Measurements from ENCODE around the gene ADCY10. TPM values are rescaled to one million over a fixed set of nuclear protein-coding genes. Genes with fewer than 3 reads are reported as not detected.

The ADCY10 gene
- total and polyA plus RNA-seq, 2 of the 4 experiments (the other 2 are of a cell fraction) = under 0.01 to 0.03 TPM

- H4K5ac ChIP-seq (ENCODE audit: low read depth, low read length) = no peak overlapping the region
- H3K27me3 ChIP-seq (ENCODE audit: control insufficient read depth, insufficient read depth, low read length) = no peaks in the 10 kb centered on the region
- no peaks in the 10 kb centered on the region for H3K9me3 ChIP-seq (ENCODE audit: control insufficient read depth, insufficient read depth, low read length)
- TF ChIP-seq CEBPB (IDR thresholded peaks at IDR 0.05; ENCODE audit: low read depth, low read length) (peak; percentile 43; the same call in 1 of the 2 replicates), MAFK (IDR thresholded peaks at IDR 0.05; ENCODE audit: low read depth, low read length) (no peak)
- H2BK15ac ChIP-seq (ENCODE audit: low read depth, low read length) = no peak overlapping the region
- H3K4ac ChIP-seq (ENCODE audit: low read depth, low read length) = no peak overlapping the region
- no peak overlapping the region for H4K8ac ChIP-seq (ENCODE audit: low read depth in 2 of 2, low read length in 2 of 2)
- peaks cover 2% of the 10 kb centered on the region; the same call in 1 of the 2 replicates for H3K36me3 ChIP-seq (ENCODE audit: control insufficient read depth, insufficient read depth, low read length)
- BruUV-seq (replicated peaks) = no TSS peak
- no peak overlapping the region for H2AK9ac ChIP-seq (replicated peaks; ENCODE audit: low read depth, low read length, poor library complexity)
- ChIA-PET CTCF (no interaction called here), POLR2A (ENCODE audit: unreplicated experiment) (no interaction called here)
- H2AK5ac ChIP-seq (ENCODE audit: low read depth, low read length) = no peak overlapping the region
- ATAC-seq (ENCODE audit: low read depth) = peak; percentile 61; the same call in 1 of the 2 replicates
- H3K56ac ChIP-seq (ENCODE audit: extremely low read depth, insufficient read depth, low read length) = no peak overlapping the region
- peak overlapping the region; percentile 51; the same call in 1 of the 2 replicates for H3K4me2 ChIP-seq (ENCODE audit: low read depth, low read length)
- H3K4me3 ChIP-seq (ENCODE audit: insufficient read depth, low read depth, low read length) = no peak overlapping the region
- no peak overlapping the region for H3K18ac ChIP-seq (ENCODE audit: low read depth, low read length)
- H4K20me1 ChIP-seq (ENCODE audit: insufficient read depth, low read length) = no peaks in the 10 kb centered on the region
- H4K91ac ChIP-seq (ENCODE audit: insufficient read depth, low read depth, low read length) = no peak overlapping the region
- intact Hi-C loops (cut with micrococcal nuclease) (no loop called here), dilution Hi-C loops (cut with HindIII; ENCODE audit: low sequenced_read_pairs, unreplicated experiment) (no loop called here), in situ Hi-C loops (cut with MboI; ENCODE audit: low sequenced_read_pairs) (no loop called here)
- no peak overlapping the region for H3K9ac ChIP-seq (ENCODE audit: low read depth, low read length)
- no peak overlapping the region for H2BK120ac ChIP-seq (ENCODE audit: low read depth, low read length)
- peak overlapping the region; percentile 54 for H2BK5ac ChIP-seq (ENCODE audit: low read depth, low read length, poor library complexity, severe bottlenecking)
- peak; percentile 60 for DNase-seq
- no peak overlapping the region for H2AFZ ChIP-seq (replicated peaks; ENCODE audit: low read length, poor library complexity)
- H3K9me1 ChIP-seq (ENCODE audit: insufficient read depth, low read length) = no peaks in the 10 kb centered on the region
- H3K27ac ChIP-seq (ENCODE audit: insufficient read depth, low read length) = no peak overlapping the region
- H3K23ac ChIP-seq (ENCODE audit: low read depth, low read length) = no peak overlapping the region
- no peak overlapping the region for H2BK20ac ChIP-seq (ENCODE audit: low read depth, low read length)
- H3K79me1 ChIP-seq (ENCODE audit: low read depth in 1 of 2, low read length in 2 of 2) = peaks cover 5 to 23% of the 10 kb centered on the region in 2 experiments
- no peak overlapping the region for H3K14ac ChIP-seq (replicated peaks; ENCODE audit: low read depth, low read length)
- H3K4me1 ChIP-seq (ENCODE audit: control insufficient read depth, insufficient read depth, low read length) = peaks cover 2% of the 10 kb centered on the region
Observed at GRCh38 chr1:167922023-167922422, 8.1 kb upstream of the ADCY10 start.

Data from IMR-90 (cell line).